Measurements from ENCODE around the gene CRTC3. TPM values are rescaled to one million over a fixed set of nuclear protein-coding genes. Genes with fewer than 3 reads are reported as not detected.
"Not testable (repeated sequence)": the region's sequence is repeated elsewhere in the genome, so short reads cannot be mapped to it uniquely, and the experiment has no call there.

The CRTC3 gene
- total RNA-seq, 1 experiment from 2014 or later = 7.0 TPM

GRCh38 chr15:90650117-90650955 lies 120.6 kb downstream of the CRTC3 start:
- peak; percentile 47 for DNase-seq (ENCODE audit: low read depth)

GRCh38 chr15:90650956-90651689 lies 121.4 kb downstream of the CRTC3 start:
- no peak for DNase-seq (ENCODE audit: low read depth)

GRCh38 chr15:90654233-90655136 lies 124.8 kb downstream of the CRTC3 start:
- no peak for DNase-seq (ENCODE audit: low read depth)

DNA sequence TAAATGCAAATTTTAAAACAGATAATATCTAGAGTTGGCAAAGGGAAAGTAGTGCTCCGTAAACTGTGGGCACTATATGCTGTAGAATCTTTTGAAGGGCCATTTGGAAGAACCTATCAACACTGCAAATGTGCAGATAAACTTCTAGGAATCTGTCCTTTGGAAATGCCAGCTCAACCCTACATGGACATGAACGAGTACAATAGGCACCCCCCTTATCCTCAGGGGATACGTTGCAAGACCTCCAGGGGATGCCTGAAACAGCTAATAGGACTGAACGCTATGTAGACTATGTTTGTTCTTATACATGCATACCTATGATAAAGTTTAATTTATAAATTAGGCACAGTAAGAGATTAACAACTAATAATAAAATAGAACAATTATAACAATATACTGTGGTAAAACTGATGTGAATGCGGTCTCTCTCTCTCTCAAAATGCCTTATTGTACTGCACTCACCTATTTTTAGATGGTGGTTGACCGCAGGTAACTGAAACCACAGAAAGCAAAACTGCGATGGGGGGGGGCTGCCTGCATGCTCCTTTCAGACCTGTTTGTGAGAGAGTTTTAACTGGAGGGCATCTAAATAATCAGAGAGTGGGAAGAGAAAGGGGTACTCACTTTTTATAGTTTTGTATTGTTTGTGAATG lies 127.9 kb downstream of the CRTC3 start:
- DNase-seq (ENCODE audit: low read depth) = not testable (repeated sequence)

DNA sequence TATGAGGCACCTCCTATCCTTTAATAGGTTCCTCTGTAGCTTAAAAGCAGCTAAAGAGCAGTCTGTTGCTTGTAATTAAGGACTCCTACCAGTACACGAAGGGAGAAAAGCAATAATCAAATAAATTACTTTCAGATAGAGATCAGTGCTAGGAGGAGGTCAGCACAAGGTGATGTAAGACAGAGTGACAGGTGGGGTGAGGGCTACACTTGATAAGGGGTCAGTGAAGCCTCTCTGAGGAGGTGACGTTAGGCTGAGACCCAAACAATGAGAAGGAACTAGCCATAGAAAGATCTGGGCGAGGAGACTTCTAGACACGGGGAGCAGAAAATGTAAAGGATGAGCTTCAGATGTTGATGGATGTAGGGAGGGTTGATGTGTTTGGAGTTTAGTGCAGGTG lies 129.8 kb downstream of the CRTC3 start:
- no peak for DNase-seq (ENCODE audit: low read depth)

GRCh38 chr15:90660195-90660998 lies 130.7 kb downstream of the CRTC3 start:
- DNase-seq (ENCODE audit: low read depth) = peak; percentile 96

DNA sequence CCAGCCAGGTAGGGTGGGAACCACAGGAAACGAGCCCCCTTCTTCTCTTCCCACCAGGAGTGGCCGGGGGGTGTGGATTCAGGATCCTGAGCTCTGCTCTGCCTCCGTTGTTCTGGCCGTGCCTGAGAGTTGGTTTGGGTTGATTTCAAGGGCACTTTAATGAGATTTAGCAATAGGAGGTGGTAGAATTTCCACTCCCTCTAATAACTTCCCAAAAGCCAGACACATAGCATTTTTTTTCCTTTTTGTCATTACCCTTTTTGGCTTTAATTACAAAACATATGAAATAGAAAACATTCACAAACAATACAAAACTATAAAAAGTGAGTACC lies 131.2 kb downstream of the CRTC3 start:
- DNase-seq (ENCODE audit: low read depth) = not testable (repeated sequence)

GRCh38 chr15:90664081-90664461 lies 134.3 kb downstream of the CRTC3 start:
- not testable (repeated sequence) for DNase-seq (ENCODE audit: low read depth)

DNA sequence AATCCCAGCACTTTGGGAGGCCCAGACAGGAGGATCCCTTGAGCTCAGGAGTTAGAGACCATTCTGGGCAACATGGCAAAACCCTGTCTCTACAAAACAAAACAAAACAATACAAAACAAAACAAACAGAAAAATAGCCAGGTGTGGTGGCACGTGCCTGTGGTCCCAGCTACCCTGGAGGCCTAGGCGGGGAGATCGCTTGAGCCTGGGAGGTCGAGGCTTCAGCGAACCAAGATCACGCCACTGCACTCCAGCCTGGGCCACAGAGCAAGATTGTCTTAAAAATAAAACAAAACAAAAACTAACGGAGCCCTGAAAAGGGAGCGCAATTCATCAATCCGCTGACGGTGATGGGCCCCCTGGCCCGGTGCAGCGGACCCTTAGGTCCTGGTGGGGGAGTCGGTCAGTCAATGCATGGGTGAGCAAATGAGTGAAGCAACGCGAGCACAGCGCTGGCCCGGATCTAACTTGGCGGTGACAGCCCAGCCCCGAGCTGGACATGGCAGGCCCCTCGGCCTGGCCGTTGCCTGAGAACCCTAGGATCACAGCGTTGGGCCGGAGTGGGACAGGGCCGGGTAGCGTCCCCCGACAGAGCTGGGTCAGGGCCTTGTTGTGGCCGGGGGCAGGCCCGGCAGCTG lies 135.0 kb downstream of the CRTC3 start:
- no peak for DNase-seq (ENCODE audit: low read depth)

DNA sequence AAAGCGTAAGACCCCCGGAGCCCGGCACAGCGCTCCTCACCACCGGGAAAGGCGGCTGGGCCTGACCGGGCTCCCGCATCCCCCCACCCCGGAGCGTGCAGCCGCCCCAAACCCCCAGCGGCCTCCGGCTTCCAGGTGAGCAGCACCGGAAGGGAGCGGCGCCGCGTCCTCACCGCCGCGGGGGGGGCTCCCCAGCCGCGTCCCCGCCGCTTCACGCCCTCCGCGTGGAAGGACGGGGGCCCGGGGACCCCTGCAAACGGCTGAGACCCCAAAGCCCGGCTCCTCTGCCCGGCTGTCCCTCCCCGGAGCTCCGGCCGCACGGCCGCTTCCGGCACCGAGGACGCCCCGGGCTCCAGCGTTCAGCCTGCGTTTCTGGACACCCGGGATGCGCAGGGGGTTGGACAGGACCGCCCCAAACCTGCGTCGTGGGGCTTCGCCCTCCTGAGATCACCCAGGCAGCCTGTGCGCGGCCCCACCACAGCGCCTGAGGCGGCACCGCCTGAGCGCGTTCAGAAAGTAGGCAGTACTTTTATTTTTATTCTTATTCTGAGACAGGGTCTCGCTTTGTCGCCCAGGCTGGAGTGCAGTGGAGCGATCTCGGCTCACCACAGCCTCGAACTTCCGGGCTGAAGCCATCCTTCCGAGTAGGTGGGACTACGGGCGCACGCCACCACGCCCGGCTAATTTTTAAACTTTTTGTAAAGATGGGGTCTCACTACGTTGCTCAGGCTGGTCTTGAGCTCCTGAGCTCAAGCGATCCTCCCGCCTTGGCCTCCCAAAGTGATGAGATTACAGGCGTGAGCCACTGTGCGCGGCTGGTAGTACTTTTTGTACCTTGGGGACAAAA lies 135.8 kb downstream of the CRTC3 start:
- peak; percentile 66 for DNase-seq (ENCODE audit: low read depth)

DNA sequence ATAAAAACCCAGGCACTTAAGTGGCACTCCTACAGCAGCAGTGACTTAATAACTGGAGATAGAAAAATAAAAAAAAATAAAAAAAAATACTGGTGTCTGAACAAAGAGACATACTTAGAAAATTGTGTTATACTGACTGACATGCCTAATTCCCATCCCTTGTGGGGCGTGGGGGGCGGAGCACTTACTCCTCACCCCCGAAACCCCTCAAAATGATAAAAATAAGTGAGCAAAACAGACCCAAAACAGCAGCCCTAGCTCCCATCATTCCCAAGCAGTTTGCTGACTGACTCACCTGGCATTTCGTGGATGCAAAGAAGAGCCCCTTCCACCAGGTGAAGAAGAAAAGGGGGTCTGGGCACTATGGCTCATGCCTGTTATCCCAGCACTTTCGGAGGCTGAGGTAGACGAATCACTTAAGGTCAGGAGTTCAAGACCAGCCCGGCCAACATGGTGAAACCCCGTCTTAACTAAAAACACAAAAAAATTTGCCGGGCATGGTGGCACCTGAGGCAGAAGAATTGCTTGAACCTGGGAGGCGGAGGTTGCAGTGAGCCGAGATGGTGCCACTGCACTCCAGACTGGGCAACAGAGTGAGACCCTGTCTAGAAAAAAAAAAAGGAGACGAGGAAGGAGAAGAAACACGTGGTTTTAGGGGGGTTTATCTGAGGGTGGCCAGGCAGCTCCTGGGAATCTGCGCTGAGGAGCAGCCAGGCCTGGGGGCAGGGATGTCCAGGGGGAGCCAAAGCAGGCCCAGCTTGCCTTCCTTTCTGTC lies 136.6 kb downstream of the CRTC3 start:
- DNase-seq (ENCODE audit: low read depth) = no peak

GRCh38 chr15:90667073-90667754 lies 137.5 kb downstream of the CRTC3 start:
- DNase-seq (ENCODE audit: low read depth) = peak; percentile 32

DNA sequence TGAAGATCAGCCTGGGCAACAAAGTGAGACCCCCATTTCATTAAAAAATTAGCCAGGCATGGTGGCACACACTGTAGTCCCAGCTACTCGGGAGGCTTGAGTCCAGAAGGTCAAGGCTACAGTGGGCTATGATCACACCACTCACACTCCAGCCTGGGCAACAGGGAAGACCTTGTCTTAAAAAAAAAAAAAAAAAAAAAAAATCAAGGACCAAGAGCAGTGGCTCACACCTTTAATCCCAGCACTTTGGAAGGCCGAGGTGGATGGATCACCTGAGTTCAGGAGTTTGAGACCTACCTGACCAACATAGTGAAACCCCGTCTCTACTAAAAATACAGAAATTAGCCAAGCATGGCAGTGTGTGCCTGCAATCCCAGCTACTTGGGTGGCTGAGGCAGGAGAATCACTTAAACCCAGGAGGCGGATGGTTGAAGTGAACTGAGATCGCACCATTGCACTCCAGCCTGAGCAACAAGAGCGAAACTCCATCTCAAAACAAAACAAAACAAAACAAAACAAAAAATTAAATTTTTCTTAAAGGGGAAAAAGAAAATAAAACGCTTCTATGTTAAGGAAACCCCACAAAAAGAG lies 138.1 kb downstream of the CRTC3 start:
- DNase-seq (ENCODE audit: low read depth) = not testable (repeated sequence)

GRCh38 chr15:90670631-90671030 lies 140.9 kb downstream of the CRTC3 start:
- not testable (repeated sequence) for DNase-seq (ENCODE audit: low read depth)

DNA sequence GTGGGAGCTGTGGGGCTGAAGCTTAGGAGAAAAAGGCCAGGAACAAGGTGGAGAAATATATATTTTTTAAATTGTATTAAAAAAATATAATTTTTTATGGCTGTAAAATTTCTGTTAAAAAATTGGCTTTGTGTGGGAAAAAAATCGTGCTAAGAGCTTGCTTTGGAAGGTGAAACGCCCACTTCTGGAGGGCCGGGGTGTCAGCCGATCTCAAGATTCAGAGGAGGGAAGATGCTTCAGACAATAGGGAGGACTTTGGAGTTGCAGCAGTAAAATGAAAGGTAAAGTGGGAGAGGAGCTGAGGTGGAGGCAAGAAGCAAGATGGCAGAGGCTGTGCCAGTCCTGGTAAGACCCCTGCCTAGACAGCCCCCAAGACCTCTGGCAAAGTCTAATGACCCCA lies 141.5 kb downstream of the CRTC3 start:
- no peak for DNase-seq (ENCODE audit: low read depth)

DNA sequence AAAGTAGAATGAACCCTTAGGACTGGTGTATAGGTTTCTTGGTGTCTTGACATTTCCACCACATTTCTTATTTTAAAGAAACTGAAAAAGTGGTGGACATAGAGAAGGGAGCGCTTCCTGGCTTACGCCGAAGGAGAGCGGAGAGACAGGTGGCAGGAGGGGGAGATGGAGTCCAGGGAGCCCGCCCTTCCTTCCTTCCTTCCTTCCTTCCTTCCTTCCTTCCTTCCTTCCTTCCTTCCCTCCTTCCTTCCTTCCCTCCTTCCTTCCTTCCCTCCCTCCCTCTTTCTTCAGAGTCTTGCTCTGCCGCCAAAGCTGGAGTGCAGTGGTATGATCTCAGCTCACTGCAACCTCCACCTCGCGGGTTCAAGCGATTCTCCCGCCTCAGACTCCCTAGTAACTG lies 143.6 kb downstream of the CRTC3 start:
- DNase-seq (ENCODE audit: low read depth) = not testable (repeated sequence)

- DNase-seq (ENCODE audit: low read depth) = peak; percentile 59
These were observed 144.8 kb downstream of the CRTC3 start for GRCh38 chr15:90674476-90674875.

Measured in Daoy (cell line).